Sigmoid colon (tissue), 7 donors: ENCODE data around the gene CYP2S1. TPM values are rescaled to one million over a fixed set of nuclear protein-coding genes. Genes with fewer than 3 reads are reported as not detected.
"Not testable (repeated sequence)": the region's sequence is repeated elsewhere in the genome, so short reads cannot be mapped to it uniquely, and the experiment has no call there.

Experiments
- DNase-seq: peaks from one replicate; pipeline ENCODE4 v3.0.0-alpha.2; 2019
- H3K27ac ChIP-seq, 4 donors: fragments of 200-600 bp; sonication (generic); one replicate each; pipeline ENCODE4 v1.5.1; 2016 to 2019; ENCODE audit warnings: mild to moderate bottlenecking in 1 of 4
- H3K27me3 ChIP-seq, 3 donors: fragments of 200-600 bp; sonication (generic); one replicate each; pipeline ENCODE4 v1.5.1; 2019; ENCODE audit warnings: mild to moderate bottlenecking in 1 of 3
- H3K36me3 ChIP-seq, 4 donors: fragments of 200-600 bp; sonication (generic); one replicate each; pipeline ENCODE4 v1.5.1; 2016 to 2019
- H3K4me1 ChIP-seq, 4 donors: fragments of 200-600 bp; sonication (generic); one replicate each; pipeline ENCODE4 v1.5.1; 2017 to 2019
- H3K4me3 ChIP-seq, 4 donors: fragments of 200-600 bp; sonication (generic); one replicate each; pipeline ENCODE4 v1.5.1; 2017 to 2019; ENCODE audit warnings: mild to moderate bottlenecking in 2 of 4, moderate library complexity in 1 of 4
- H3K9me3 ChIP-seq, 4 donors: fragments of 200-600 bp in 3 of 4; sonication (generic) in 3 of 4; one replicate each; pipeline versions ENCODE4 v1.5.1 to v1.6.1; 2013 to 2019
- CTCF ChIP-seq, 4 experiments: fragments of 450-650 bp in 3 of 4; fragments of 200-600 bp in 1 of 4; IDR thresholded peaks; one replicate each; pipeline ENCODE4 v1.5.1; 2016 to 2019; ENCODE audit warnings: antibody characterized with exemption in 4 of 4, mild to moderate bottlenecking in 3 of 4, moderate library complexity in 2 of 4
- EP300 ChIP-seq, 4 donors: sonication (generic); formaldehyde crosslinking; IDR thresholded peaks; one replicate each; pipeline ENCODE4 v1.6.1; 2017; ENCODE audit warnings: antibody characterized with exemption in 4 of 4
- POLR2A ChIP-seq, 2 donors: fragments of 450-650 bp; IDR thresholded peaks; one replicate each; pipeline ENCODE4 v1.6.1; 2016; ENCODE audit warnings: antibody characterized with exemption in 2 of 2, mild to moderate bottlenecking in 2 of 2, moderate library complexity in 2 of 2
- POLR2AphosphoS5 ChIP-seq, 4 donors: sonication (generic); formaldehyde crosslinking; IDR thresholded peaks; one replicate each; pipeline ENCODE4 v1.6.1; 2017; ENCODE audit warnings: antibody characterized with exemption in 4 of 4
- WGBS, 2 donors: extraction: QIAGEN DNeasy Blood & Tissue Kit; methylation state at CpG; one replicate each; pipeline ENCODE4 v1.1.7; 2013; 5-methylcytosine and 5-hydroxymethylcytosine counted together
- intact Hi-C: fragments of 100-400 bp; cut with DNase I; formaldehyde crosslinking; loops from one replicate; pipeline ENCODE4 v1.15.1; 2023
- polyA plus RNA-seq, 3 donors: library from polyadenylated mRNA; stranded (reverse); fragments of 200-250 nt; gene quantifications; one replicate each; pipeline ENCODE4 v1.2.3, GENCODE V29; 2013
- total RNA-seq, 4 donors: library from RNA; depleted of rRNA; stranded (reverse); fragments of >200 nt; gene quantifications; one replicate each; pipeline ENCODE4 v1.1.0, GENCODE V29; 2016
- donor health status: healthy with polysubstance abuse.
- donor health status: Bipolar disorder and iron deficiency.
- donor health status: healthy.

Gene CYP2S1
- total and polyA plus RNA-seq, 7 donors, result 0.41 to 18.6 (median 1.4) TPM

- TF ChIP-seq POLR2A (IDR thresholded peaks at IDR 0.05) (no peak), EP300 (IDR thresholded peaks at IDR 0.05) (no peak), CTCF (IDR thresholded peaks at IDR 0.05) (no peak), POLR2AphosphoS5 (IDR thresholded peaks at IDR 0.05) (no peak)
- Histone ChIP-seq H3K27ac (no peak overlapping the region), H3K27me3 (no peaks in the 10 kb centered on the region), H3K4me3 (no peak overlapping the region), H3K36me3 (no peaks in the 10 kb centered on the region), H3K4me1 (no peaks in the 10 kb centered on the region), H3K9me3 (no peaks in the 10 kb centered on the region)
- intact Hi-C loops, result no loop called here
- 23 to 72% methylated on average over 14 of the region's 14 CpGs for WGBS, 2 donors
- no peak for DNase-seq
Observed at GRCh38 chr19:41166944-41167804, 25.8 kb upstream of the CYP2S1 start.

- H3K4me3 ChIP-seq, result no peak overlapping the region
- TF ChIP-seq EP300 (IDR thresholded peaks at IDR 0.05) (no peak), POLR2AphosphoS5 (IDR thresholded peaks at IDR 0.05) (no peak)
- intact Hi-C loops, result no loop called here
- WGBS, 2 donors, result 34 to 60% methylated on average over 6 of the region's 6 CpGs
- H3K27me3 ChIP-seq, result no peaks in the 10 kb centered on the region
- no peaks in the 10 kb centered on the region for H3K9me3 ChIP-seq
- no peaks in the 10 kb centered on the region for H3K36me3 ChIP-seq
- H3K27ac ChIP-seq, result no peak overlapping the region
- H3K4me1 ChIP-seq, result peaks cover 0 to 17% (median 12%) of the 10 kb centered on the region in 4 donors
- DNase-seq, result no peak
Observed at GRCh38 chr19:41172297-41173164, 20.5 kb upstream of the CYP2S1 start.

DNA sequence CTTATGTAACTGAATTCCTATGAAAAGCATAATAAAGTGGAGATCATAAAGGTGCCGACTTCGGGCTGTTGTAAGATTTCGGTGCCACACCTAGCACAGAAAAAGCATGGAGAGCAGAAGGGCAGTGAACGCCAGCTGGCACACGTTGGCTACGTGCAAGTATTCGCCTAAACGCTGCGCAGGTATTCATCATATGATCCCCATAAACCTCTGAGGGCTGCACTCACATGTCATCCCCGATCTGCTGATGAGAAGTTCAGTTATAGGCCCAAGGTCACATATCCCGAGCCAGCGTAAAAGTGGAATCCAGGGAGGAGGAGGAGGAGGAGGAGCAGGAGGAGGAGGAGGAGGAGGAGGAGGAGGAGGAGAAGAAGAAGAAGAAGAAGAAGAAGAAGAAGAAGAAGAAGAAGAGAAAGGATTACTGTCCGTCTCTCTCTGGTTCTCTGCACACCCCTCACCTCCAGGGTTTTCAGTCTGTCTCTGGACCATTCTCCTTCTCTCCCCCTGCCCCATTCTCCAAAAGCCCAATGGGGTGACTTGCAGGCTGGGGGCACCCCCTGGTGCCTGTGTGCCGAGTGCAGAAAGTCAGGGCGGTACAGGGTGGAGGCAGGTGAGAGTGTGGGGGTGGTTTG is 18.6 kb upstream of the CYP2S1 start:
- Histone ChIP-seq H3K36me3 (no peaks in the 10 kb centered on the region), H3K27me3 (no peaks in the 10 kb centered on the region), H3K4me1 (peaks cover 0 to 17% (median 12%) of the 10 kb centered on the region in 4 donors), H3K9me3 (no peaks in the 10 kb centered on the region), H3K4me3 (no peak overlapping the region), H3K27ac (no peak overlapping the region)
- TF ChIP-seq POLR2AphosphoS5 (IDR thresholded peaks at IDR 0.05), result no peak
- TF ChIP-seq POLR2A (IDR thresholded peaks at IDR 0.05), result no peak
- TF ChIP-seq CTCF (IDR thresholded peaks at IDR 0.05), result no peak
- TF ChIP-seq EP300 (IDR thresholded peaks at IDR 0.05), result no peak
- intact Hi-C loops, result no loop called here
- WGBS, 2 donors, result 21 to 69% methylated on average over 15 of the region's 15 CpGs
- no peak for DNase-seq

DNA sequence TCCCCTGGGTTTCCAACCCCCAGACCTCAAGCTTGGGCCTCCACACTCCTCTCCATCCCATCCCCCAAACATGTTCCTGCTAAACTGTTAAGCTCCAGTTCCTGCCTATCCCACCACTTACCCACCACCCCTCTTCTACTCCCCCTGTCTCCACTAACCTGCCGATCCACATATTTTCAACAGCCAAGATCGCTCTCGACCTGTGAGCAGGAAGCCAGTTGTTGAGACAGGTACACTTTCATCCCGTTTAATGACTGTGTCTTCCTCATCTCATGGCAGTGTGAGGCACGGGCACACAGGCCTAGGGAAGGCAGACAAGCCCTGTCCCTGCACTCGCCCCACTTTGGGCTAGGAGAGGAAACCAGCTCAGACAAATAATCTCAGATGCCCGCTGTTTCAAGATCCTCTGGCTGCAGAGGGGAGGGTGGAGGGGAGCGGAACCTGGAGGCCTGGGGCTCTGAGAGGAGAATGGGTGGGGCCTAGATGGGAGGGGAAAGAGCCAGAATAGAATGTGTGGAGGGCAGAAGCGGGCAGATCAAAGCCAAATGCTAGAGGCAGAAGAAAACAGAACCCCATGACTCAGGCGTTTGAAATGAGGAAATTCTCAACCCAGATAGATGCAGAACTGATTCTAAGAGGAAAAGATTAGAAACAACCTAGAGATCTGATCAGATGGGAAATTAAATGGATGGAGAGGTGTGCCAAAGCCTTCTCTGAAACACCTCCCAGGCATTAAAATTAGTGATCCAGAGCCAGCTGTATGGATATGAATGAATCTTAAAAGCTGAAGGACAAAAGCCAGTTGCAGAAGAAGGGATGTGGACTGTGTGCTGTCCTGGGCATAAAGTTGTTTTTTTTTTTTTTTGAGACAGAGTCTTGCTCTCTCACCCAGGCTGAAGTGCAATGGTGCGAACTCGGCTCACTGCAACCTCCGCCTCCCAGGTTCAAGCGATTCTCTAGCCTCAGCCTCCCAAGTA is 16.9 kb upstream of the CYP2S1 start:
- peak overlapping the region in 3 of 4 donors; percentile 37 to 40 (median 39) for H3K27ac ChIP-seq
- intact Hi-C loops, result no loop called here
- TF ChIP-seq POLR2A (IDR thresholded peaks at IDR 0.05) (no peak), EP300 (IDR thresholded peaks at IDR 0.05) (no peak)
- H3K4me3 ChIP-seq, result peak overlapping the region in 1 of 4 donors; percentile 8
- H3K27me3 ChIP-seq, result no peaks in the 10 kb centered on the region
- no peaks in the 10 kb centered on the region for H3K36me3 ChIP-seq
- no peaks in the 10 kb centered on the region for H3K9me3 ChIP-seq
- DNase-seq, result no peak
- WGBS, 2 donors, result 8 to 21% methylated on average over 14 of the region's 14 CpGs
- H3K4me1 ChIP-seq, result peaks cover 0 to 17% (median 12%) of the 10 kb centered on the region in 4 donors

GRCh38 chr19:41180173-41180572 is 12.8 kb upstream of the CYP2S1 start:
- intact Hi-C loops, H3K36me3 ChIP-seq, H3K4me3 ChIP-seq, H3K9me3 ChIP-seq, DNase-seq, H3K27me3 ChIP-seq, H3K27ac ChIP-seq: not testable (repeated sequence)
- H3K4me1 ChIP-seq, result peaks cover 0 to 17% (median 12%) of the 10 kb centered on the region in 4 donors
- WGBS, 2 donors, result 90 to 94% methylated on average over 34 of the region's 34 CpGs
